GM18502 (cell line): ENCODE data around the gene ARHGAP18.
"Not testable (repeated sequence)": the region's sequence is repeated elsewhere in the genome, so short reads cannot be mapped to it uniquely, and the experiment has no call there.

Source experiments
- ATAC-seq: cut with Tn5 transposase; IDR thresholded peaks from one replicate; pipeline ENCODE4 v1.9.1; 2021; ENCODE audit warnings: mild to moderate bottlenecking; ENCODE audit not compliant: unreplicated experiment, poor library complexity

ARHGAP18 gene

DNA sequence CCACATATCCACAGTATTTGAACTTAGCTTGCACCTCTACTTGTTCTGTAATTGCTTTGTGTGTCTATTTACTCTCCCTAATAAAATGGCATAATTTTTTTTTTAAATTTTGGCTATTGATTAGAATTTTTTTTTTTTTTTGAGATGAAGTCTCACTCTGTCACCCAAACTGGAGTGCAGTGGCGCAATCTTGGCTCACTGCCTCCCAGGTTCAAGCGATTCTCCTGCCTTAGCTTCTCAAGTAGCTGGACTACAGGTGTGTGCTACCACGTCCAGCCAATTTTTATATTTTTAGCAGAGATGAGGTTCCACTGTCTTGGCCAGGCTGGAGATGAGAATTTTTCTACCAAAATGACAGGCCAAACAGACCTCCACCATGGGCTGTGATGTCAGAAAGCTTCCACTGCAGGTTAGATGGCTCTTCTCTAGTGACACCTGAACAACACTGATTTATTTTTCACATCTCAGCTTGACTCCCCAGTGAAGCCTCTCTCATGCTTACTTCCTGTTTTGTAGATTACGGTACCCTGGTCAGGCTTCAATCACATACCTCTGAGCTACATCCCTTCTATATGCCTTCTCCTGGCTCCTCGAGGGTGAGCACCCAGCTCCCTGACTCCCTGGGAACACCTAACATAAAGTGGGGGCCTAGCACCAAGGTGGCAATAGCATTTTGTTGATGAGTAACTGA lies 112.8 kb downstream of the ARHGAP18 start:
- ATAC-seq, result no peak

DNA sequence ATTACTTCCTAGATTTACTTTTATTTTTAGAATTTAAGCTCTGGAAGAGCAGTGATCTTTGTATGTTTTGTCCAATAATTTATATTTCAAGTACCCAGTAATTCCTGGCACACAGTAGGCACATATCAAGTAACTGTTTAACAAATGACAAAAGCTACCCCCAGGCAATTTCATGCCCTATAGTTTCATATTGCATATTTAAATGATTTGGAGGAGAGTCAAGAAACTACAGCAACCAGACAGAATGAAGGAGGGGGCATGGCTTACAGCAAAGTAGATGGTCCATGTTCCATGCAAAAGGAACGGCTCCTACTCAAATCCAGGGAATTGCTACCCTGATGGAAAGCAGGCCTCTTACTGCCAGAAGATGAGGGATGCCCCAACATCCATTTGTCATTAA lies 113.5 kb downstream of the ARHGAP18 start:
- ATAC-seq, result no peak

GRCh38 chr6:129593233-129593564 lies 116.8 kb downstream of the ARHGAP18 start:
- no peak for ATAC-seq

DNA sequence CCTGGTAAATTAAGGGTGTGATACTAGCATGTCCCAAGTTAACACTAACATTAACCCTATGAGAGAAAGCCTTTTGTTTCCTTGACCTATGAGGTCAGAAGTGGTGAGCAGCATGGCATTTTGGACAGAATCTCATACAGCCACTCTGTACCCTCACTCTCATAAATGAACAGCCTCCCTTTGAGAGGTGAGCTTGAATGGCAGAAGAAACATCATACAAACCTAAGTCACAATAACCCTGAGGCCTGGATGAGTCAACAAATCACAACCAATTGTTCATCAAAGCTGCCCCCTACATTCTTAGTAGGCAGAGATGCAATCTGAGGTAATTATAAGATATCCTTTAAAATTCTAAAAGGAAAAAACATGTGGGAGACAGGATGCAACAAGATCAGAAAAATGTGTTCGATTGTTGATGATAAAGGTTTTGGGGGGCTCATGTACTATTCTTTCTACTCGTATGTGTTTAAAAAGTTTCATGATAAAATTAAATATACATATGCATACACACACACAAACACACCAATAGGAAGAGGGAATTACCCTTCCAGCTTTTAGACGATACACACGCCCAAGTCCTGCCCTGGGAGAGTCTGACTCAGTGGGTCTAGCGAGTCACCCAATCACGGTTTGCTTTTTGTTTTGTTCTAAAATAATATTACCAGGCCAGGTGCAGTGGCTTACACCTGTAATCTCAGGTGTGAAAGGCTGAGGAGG lies 117.3 kb downstream of the ARHGAP18 start:
- no peak for ATAC-seq

DNA sequence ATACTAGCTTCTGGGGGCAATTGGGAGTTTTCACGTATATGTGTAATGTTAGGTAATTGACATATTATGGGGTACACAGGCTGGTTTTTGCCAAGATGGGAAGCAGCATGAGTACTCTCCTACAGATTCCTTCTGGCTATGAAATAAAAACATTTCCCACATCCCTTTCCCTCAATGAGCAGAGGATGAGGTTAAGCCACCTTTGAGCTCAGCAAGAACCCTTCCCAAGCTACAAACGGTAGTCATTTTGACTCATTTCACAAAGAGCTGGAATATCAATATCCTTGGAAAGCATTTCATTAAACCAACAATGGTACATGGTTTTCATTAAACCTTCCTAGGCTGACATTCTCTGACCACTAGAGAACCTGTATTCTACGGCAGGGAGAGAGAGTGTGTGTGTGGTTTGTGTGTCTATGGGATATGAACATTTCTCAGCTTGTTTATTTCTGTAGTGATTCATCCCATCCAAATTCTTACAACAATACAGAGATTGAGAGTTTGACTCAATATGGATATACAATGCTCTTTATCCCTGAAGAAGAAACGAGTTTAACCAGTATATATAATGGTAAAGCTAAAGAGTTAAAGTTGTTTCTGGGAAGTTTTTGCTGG lies 119.5 kb downstream of the ARHGAP18 start:
- ATAC-seq, result no peak

GRCh38 chr6:129586815-129587214 lies 123.2 kb downstream of the ARHGAP18 start:
- ATAC-seq, result no peak

GRCh38 chr6:129583866-129584265 lies 126.1 kb downstream of the ARHGAP18 start:
- no peak for ATAC-seq

DNA sequence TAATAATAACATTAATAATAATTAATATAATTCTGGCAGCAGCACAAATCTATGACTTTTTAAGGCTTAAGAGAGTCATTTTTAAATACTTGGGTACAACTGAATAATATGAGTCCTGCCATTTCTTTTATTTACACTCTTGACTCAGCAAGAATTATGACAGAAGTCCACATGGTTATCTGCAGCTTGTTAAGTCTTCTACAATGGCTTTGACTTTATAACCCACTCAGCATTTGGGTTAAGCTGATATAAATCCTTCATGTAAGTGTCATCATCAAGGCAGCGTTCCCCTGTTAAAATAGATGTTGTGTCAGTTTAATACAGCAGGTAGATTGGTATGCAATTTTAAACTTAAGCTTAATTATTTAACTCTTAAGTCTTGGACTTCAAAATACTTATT lies 131.7 kb downstream of the ARHGAP18 start:
- no peak for ATAC-seq

DNA sequence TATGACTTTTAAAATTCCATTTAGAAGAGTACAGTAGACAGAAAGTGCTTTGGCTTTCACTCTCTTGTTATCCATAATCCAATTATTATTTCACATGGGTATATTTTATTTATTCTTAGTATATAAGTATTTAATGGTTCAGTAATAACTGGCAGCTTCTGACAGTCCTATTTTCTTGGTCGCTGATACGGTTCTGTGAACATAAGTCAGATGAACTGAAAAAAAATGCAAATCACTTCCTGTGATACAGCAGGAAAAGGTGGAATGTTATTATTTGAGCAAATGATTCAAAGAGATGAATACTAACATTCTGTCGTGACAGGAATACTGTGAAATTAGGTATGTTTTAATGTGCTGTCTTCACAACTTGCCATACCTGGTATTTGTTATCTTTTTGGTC lies 132.3 kb downstream of the ARHGAP18 start:
- ATAC-seq, result no peak

DNA sequence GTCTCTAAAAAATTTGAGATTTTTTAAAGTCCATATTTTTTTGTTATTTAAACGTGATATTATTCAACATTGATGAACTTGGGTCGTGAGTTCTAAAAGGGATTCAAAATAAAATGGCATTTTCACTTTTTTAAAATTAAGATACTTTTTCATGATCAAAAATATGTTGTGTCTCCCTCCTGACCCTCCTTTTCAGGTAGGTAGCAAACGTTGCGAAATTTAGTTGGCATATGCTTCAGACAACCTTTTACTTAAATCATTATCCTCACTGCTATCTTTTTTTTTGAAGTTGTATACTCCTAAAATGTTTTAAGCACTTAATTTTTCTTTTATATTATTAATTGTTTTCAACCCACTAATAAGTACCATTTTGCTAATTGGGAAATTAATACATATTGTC lies 133.5 kb downstream of the ARHGAP18 start:
- ATAC-seq, result no peak

DNA sequence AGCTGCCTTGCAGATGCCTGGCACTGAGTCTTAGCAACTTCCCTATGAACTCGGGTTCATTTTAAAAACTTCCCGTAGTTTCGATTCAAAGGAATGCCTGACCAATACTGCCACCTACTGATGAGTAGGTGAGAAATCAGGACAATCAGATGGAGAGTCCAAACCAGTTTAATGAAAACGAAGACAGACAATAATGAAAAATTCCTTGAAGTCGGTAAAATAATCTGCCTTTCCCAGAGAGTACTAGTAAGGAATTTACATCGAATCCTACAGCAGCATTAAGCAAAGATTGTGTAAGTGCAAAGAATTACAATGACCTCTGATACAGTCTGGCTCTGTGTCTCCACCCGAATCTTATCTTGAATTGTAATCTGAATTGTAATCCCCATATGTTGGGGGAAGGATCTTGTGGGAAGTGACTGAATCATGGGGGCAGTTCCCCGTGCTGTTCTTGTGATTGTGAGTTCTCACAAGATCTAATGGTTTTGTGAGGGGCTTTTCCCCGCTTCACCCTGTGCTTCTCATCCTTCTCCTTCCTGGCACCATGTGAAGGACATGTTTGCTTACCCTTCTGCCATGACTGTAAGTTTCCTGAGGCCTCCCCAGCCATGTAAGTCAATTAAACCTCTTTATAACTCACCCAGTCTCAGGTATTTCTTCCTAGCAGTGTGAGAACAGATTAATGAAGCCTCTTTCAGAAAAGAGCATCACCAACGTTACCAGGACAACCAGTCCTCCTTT lies 134.4 kb downstream of the ARHGAP18 start:
- ATAC-seq, result no peak

- not testable (repeated sequence) for ATAC-seq
These were observed 135.4 kb downstream of the ARHGAP18 start for GRCh38 chr6:129574605-129575004.

DNA sequence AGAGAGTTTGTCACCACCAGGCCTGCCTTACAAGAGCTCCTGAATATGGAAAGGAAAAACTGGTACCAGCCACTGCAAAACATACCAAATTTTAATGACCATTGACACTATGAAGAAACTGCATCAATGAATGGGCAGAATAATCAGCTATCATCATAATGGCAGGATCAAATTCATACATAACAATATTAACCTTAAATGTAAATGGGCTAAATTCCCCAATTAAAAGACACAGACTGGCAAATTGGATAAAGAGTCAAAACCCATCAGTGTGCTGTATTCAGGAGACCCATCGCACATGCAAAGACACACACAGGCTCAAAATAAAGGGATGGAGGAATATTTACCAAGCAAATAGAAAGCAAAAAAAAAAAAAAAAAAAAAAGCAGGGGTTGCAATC lies 139.0 kb downstream of the ARHGAP18 start:
- ATAC-seq, result not testable (repeated sequence)

DNA sequence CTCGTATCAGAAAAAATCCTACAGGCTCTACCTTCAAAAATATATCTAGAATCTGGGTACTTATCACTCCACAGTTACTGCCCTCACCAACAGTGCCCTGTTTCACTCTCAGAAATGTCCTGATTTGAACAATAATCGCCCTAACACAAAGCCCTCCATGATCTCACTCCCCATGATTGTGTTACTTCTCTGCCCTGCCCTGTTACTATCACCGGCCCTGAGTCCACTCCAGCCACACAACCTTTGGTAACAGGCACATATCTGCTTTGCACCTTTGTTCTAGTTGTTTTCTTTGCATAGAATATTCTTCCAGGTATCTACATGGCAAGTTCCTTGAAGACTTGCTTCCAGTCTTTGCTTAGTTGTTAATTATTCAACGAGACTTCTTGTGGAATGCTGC lies 142.0 kb downstream of the ARHGAP18 start:
- no peak for ATAC-seq

DNA sequence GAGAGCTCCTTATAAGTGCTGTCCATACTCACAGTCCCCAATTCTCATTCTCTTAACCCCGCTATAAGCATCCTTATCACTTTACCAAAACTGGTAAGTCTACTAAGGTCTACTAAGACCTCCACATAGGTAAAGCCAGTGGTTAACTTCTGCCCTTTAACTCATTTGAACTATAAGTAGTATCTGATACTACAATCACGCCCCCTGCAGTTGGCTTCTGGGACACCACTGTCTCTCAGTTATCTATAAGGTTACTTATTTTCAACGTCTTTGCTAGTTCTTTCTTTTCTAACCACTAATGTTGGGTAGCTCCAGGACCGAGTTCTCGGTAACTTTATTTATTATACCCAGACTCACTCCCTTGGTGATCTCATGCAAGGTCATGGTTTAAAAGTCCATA lies 142.6 kb downstream of the ARHGAP18 start:
- no peak for ATAC-seq

DNA sequence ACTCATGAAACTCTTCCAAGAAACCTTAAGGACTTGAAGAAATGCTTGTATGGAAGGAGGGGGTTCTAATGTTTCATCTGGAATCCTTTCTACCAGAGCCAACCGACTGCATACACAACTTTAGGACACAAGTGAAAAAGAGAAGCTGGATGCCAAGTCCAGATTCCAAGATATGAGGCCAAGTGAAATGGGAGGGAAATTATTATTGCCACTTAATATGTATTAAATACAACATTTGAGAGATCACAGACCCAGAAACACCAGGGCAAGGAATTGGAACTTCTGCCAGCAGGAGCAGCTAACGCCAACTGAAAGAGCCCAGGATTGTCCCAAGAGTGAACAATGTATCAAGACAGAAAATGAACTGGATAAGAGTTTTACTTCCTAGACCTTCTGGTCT lies 144.2 kb downstream of the ARHGAP18 start:
- ATAC-seq, result no peak

- ATAC-seq, result no peak
These were observed 144.6 kb downstream of the ARHGAP18 start for GRCh38 chr6:129565366-129565765.

- no peak for ATAC-seq
These were observed 151.7 kb downstream of the ARHGAP18 start for GRCh38 chr6:129558248-129558647.

DNA sequence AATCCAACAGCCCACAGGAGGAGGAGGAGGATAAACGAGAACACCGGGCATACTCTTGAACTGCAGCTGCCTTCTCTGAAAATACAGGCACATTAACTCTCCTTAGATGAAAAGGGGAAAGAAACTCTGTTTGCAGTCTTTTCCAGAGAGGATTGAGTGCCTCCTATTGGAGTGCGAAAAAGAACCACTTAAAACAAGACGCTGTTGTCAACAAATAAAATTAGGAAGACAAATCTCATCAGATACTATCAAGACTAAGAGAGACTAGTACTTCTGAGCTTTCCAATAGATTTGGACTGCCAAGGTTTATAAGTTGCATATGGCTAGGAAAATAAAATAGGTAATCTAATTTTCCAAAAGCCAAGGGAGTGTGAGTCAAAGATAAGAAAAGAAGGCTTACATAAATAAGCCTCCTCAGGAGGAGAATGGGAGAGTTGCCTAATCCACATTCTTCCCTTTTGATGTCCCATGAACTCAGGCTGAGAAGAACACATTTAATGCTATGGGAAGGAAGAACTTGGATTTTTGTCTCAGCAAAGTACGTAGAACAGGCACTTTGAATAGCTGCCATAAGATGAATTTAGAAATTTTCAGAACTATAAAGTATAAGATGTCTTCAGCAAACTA lies 154.7 kb downstream of the ARHGAP18 start:
- no peak for ATAC-seq

DNA sequence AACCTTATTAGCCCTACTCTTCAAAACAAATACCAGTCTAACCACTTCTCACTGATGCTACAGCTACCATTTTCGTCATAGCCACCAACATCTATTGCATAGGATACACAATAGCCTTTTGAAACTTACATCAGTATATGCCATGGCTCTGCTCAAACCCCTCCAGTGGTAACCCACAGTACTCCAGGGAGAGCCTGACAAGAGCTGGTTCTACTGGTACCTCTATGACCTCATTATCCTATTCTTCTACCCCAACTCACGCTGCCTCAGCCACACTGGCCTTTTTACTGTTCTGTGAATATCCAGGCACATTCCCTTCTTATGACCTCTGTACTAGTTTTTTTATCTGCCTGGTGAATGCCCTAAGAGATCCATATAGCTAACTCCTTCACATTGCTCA lies 157.6 kb downstream of the ARHGAP18 start:
- no peak for ATAC-seq

DNA sequence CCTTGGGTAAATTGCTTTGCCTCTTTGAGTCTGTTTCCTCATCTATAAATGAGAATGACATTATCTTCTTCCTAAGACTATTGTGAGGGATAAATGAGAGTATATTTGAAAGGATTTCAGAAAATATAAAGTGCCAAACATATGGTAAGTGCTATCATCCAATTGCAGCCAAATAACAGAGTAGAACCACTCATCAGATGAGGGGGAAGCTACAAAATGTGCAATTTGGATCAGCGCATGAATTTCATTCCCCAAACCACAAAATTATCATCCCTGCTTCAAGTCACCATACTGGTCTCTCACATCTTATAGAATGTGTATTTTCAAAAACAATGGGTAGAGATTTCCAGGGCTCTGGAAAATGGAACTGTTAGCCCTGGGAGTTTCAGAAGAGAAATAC lies 158.5 kb downstream of the ARHGAP18 start:
- ATAC-seq, result no peak
